HG03280 (cell line): ENCODE results near the gene TES.

ENCODE experiments used
- ATAC-seq: cut with Tn5 transposase; IDR thresholded peaks from one replicate; pipeline ENCODE4 v1.9.1; 2021; ENCODE audit warnings: mild to moderate bottlenecking, moderate library complexity; ENCODE audit not compliant: unreplicated experiment

The TES gene

GRCh38 chr7:116193329-116194087, 16.8 kb upstream of the TES start:
- no peak for ATAC-seq

DNA sequence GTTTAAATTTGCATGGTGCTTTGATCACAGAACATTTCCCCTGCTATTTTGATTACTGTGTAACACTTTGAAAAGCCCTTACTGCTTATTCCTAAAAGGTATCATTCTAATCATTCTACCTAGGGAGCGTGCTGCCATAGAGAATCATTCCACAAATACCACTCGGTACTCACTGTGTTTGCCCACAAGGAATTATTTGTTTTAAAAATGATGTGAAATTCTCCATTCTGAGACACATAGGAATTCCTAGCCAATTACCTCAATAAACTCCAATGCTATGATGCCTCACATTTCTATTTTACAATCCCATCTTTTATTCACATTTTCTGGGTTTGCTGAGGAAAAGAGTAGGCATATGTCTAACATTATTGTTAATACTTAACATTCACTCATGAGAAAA, 16.2 kb upstream of the TES start:
- no peak for ATAC-seq

GRCh38 chr7:116195451-116195850, 14.9 kb upstream of the TES start:
- ATAC-seq, result no peak

DNA sequence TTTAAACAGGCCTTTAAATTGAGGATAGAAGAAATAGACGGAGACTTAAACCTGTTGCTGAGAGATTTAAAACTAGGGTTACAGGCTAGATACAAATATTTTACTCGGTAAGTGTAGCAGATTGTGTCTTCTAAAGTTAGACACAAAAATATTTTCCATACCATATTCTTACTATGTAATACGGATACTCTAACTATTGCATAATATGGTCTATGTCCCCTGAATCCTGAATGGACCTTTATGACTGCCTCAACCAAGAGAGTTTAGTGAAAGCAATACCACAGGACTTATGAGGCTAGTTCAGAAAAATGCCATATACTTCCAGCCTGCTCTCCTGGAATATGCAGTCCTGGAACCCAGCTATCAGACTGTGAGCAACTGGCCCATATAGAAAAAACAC, 13.4 kb upstream of the TES start:
- no peak for ATAC-seq

- no peak for ATAC-seq
Observed at GRCh38 chr7:116197360-116197759, 13.0 kb upstream of the TES start.

GRCh38 chr7:116198748-116199410, 11.5 kb upstream of the TES start:
- ATAC-seq, result no peak

- no peak for ATAC-seq
Observed at GRCh38 chr7:116200963-116201362, 9.4 kb upstream of the TES start.

GRCh38 chr7:116206141-116206540, 4.2 kb upstream of the TES start:
- ATAC-seq, result no peak

DNA sequence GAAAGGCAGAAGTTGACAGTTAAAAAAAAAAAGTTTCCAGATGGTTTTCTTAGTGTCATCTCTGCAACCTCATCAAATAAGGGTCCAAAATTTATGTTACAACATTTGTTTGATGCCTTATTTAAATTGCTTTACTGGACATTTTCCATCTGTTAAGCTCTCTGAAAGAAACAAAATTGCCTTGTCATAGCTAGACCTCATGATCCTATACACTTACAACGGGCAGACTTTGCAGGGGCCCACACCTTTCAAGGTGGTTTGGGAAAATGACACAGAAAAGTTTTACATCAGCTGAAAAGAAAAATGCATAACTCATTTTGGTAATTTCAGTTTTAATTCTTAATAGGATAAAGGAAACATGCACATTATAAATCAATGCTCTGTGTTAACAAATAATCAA, 1.4 kb upstream of the TES start:
- ATAC-seq, result no peak

DNA sequence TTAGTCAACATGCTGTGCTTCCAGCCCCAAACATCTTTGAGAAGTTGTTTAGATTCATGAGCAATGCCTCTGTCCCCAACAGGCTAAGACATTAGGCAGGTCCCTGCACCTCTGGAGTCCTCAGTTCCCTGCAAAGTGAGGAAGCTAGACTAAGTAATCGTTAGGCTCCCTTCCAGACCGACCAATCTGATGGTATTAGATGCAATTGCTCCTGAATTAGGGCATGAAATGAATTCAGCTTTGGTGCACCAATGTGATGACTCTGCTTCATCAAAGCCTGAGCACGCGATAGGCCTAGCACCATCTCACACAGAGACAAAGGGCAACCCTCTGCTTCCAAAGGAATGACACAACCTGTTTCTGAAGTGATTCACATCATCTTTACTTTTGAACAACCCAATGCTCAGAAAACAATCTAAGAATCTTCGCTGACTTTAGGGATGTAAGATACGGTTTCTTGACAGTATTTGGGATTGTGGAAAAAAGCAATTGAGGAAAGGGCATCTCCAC, 723 bp upstream of the TES start:
- ATAC-seq, result no peak

DNA sequence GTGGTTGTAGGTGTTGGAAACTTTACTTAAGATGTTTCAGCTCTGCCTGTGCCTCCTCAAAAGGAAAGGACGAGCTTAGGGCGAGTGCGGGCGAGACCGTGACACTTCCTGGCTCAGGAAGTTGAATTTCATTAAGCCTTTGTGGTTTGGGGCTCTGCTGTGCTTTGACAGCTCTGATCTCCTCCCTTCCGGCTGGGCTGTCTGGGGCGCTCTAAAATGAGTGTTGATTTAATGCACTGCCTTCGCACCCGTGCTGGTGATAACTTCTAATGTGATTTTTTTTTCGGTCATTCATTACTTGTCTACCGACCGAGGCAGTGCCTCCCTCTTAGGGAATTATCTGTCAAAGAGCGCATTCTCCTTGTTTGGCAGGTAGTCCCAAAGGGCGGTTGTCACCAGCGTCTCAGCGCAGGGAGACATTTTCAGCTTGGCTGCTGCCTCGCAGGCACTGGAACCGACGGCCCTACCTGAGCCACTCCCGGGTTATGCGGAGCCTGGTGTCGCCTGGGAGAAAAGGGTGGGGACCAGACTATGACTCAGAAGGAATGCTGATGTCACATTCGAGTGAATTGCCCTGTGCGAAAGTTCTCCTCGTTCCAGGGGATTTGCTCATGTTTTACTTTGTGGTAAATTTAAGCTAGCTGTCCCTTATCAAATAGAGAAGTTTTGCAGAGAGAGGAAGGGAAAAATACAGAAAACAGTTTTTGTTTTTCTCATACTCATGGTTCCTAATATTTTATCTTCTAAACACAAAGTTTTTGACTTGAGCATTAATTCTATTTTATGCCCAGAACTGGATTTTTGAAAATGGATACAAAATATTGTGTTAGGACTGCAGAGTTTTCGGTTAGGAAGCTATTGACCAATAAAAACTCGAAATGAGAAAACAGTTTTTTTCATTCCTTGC, 920 bp downstream of the TES start:
- ATAC-seq, result peak; percentile 65

DNA sequence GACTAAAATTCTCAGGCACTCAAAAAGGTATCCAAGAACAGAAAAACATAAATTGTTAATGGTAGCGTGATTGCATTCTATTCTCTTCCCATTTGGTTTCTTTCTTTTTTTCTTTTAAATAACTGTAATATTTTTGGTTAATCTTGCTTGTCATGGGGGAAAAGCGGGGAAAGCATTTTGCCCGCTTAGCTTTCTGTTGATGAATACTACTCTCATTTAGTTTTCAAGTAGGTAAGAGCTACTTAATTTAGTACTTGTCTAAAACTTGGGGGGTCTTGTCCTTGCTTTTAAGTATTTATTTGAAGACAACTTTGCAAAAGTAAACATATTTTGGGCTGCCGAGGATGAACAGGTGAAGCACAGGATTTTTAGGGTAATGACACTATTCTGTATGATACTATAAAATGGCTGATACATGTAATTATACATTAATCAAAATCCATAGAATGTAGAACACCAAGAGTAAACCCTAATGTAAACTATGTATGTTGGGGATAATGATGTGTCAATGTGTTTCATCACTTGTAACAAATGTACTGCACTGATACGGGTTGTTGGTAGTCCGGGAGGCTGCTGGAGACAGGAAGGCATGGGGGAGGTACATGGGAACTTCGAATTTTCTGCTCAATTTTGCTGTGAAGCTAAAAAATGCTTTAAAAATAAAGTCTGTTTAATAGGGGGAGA, 1.7 kb downstream of the TES start:
- no peak for ATAC-seq

GRCh38 chr7:116212869-116213268, 2.5 kb downstream of the TES start:
- no peak for ATAC-seq

DNA sequence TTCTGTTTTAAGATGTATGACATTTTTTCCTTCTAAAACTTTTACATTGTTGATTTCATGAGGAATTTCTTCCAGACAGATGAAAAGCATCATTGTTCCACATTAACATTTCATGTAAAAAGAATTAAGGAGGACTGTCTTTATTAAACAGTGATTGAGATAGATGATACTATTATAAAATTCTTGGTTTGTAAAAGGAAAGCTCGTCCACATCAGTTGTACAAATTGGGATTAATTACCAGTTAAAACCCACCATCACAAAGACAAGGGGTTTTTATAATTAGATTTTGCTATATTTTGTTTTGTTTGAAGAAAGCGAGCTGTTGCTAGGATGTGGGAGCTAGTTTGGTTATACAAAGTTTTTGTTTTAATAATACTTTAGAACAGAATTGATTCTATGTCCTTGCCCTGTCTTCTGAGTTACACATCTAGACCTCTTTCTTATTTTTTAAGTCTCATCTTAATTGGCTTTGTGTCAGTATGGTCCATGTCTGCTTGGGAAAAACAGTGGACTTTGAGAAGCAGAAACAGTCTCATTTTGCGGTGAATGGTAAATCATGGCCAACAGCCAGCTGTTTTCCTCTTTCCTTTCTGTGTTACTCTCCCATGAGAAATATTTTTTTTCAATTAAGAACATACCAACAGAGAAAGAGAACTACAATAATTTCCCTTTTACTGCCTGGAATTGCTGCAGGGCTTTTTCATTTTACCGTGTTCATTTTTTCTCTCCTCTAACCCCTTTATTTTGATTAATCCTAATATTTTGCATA, 3.2 kb downstream of the TES start:
- ATAC-seq, result no peak

GRCh38 chr7:116214921-116215320, 4.6 kb downstream of the TES start:
- ATAC-seq, result no peak

DNA sequence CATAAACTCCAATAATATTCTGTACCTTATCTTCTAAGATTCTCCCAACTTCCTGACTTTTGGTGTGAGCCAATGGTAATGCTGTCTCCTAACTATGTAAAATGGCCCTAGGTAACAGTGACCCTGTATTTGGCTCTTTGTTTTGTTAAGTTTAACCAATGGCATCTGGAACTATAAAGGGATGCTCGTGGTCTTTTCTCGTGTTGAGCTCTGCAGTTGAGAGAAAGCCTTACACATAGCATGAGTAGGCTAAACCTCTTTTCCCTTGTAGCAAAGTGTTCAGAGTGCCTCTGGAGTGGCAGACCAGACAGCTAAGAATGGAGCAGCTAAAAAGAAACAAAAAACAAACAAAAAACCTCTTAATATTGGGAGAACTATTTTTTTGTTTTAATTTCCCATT, 5.2 kb downstream of the TES start:
- no peak for ATAC-seq

DNA sequence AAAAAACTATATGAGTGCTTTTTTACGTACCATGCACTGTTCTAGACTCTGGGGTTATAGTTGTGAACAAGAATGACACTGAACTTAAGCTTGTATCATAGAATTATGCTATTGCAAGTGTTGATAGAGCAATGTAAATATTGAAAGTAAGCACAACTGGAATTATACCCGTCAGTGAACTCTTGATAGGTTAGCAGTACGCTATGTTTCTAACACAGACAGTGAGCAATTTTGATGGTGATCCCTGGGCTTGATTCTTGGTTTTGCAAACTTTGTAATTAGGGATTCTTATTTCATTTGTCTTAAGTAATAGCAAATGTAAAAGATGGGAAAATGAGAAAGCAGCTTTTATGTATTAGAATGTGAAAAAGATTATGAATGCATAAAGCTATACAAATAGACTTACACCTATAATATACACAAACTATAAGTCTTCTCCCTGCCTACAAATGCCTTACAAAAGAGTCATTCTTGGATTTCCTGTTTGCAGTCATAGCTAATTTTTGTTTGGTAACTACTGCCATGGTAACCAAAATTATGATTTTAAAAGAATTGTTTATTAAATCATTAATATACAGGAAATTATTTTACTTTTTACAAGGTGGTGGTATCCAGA, 6.7 kb downstream of the TES start:
- ATAC-seq, result no peak

DNA sequence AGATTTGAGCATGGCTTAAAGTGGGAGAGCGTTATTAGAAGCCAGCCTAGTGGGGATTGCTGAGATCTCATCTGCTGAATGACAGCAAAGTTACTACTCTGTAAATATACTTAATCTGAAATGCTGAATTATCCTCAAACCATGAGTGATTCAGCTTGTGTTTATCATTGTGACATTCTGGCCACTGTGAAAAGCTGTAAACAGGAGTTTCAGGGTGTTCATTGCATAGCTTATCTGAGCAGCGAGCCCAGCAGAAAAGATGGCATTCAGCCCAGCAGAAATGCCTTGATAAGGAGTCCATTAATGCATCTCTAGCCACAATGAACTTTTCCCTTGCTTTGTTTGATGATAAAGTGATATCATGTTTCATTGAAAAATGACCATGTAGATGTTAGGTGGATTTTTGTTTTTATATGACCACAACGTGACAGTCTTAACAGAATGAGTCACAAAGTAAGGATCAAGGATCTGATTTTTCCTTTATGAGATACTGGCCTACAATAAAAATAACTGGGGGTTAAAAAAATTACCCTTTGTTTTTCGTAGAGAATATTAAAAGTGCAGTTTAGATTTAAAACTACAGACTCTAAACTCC, 7.8 kb downstream of the TES start:
- no peak for ATAC-seq

GRCh38 chr7:116218747-116219146, 8.4 kb downstream of the TES start:
- no peak for ATAC-seq
